PC-9 (cell line): ENCODE measurements around the gene TUBD1. TPM values are rescaled to one million over a fixed set of nuclear protein-coding genes. Genes with fewer than 3 reads are reported as not detected.
A peak's percentile ranks its signal among the peaks of the same experiment; 100 is the strongest.

Experiments
- BruUV-seq: library from RNA; stranded (reverse); fragments of 400-500 nt; replicated peaks from 2 replicates; lab custom pipeline; 2021; lab: Mats Ljungman, UMichigan
- CTCF ChIA-PET: fragments of 300-600 bp; sonication (Branson Sonifier 250); formaldehyde crosslinking; loops from one replicate; lab custom pipeline; 2022; ENCODE audit warnings: antibody characterized with exemption; lab: Charles Lee
- POLR2A ChIA-PET: fragments of 300-600 bp; sonication (Branson Sonifier 250); formaldehyde crosslinking; loops from one replicate; lab custom pipeline; 2022; ENCODE audit warnings: antibody characterized with exemption; ENCODE audit not compliant: unreplicated experiment; lab: Charles Lee
- DNase-seq, 2 experiments: peaks; one replicate each; pipeline versions ENCODE4 v3.0.0 to v3.0.0-alpha.2; 2015 to 2022; ENCODE audit warnings: mixed read lengths in 1 of 2
- H2AFZ ChIP-seq: fragments of 200-600 bp; sonication (generic); 2 replicates; pipeline ENCODE4 v1.8.1; 2017; ENCODE audit warnings: antibody characterized with exemption
- H3F3A ChIP-seq: fragments of 200-600 bp; sonication (generic); 2 replicates; pipeline ENCODE4 v1.8.1; 2017; ENCODE audit warnings: antibody characterized with exemption, mild to moderate bottlenecking, low read depth; ENCODE audit not compliant: insufficient read depth
- H3K27ac ChIP-seq: fragments of 200-600 bp; sonication (generic); 2 replicates; pipeline ENCODE4 v1.6.1; 2016; ENCODE audit warnings: mixed run types
- H3K27me3 ChIP-seq: fragments of 200-600 bp; sonication (generic); 2 replicates; pipeline ENCODE4 v1.6.1; 2016; ENCODE audit warnings: low read depth, mixed run types; ENCODE audit not compliant: insufficient read depth
- H3K36me3 ChIP-seq: fragments of 200-600 bp; sonication (generic); 2 replicates; pipeline ENCODE4 v1.6.1; 2016; ENCODE audit warnings: low read depth, mixed run types
- H3K4me1 ChIP-seq: fragments of 200-600 bp; sonication (generic); replicated peaks from 2 replicates; pipeline ENCODE4 v1.6.1; 2016; ENCODE audit warnings: mixed run types; ENCODE audit not compliant: insufficient read depth
- H3K4me2 ChIP-seq: fragments of 200-600 bp; sonication (generic); 2 replicates; pipeline ENCODE4 v1.6.1; 2017; ENCODE audit warnings: mixed run types
- H3K4me3 ChIP-seq: fragments of 200-600 bp; sonication (generic); 2 replicates; pipeline ENCODE4 v1.6.1; 2016; ENCODE audit warnings: mixed run types
- H3K79me2 ChIP-seq: fragments of 200-600 bp; sonication (generic); 2 replicates; pipeline ENCODE4 v1.6.1; 2017; ENCODE audit warnings: low read depth, mixed run types
- H3K9me2 ChIP-seq: fragments of 200-600 bp; sonication (generic); 2 replicates; pipeline ENCODE4 v1.8.1; 2017; ENCODE audit warnings: mild to moderate bottlenecking; ENCODE audit not compliant: insufficient read depth
- H3K9me3 ChIP-seq: fragments of 200-600 bp; sonication (generic); 2 replicates; pipeline ENCODE4 v1.8.1; 2016; ENCODE audit warnings: low read depth; ENCODE audit not compliant: insufficient read depth
- H4K20me1 ChIP-seq: fragments of 200-600 bp; sonication (generic); 2 replicates; pipeline ENCODE4 v1.8.1; 2017; ENCODE audit not compliant: insufficient read depth
- EZH2 ChIP-seq: fragments of 200-600 bp; sonication (generic); IDR thresholded peaks from 2 replicates; pipeline ENCODE4 v1.8.0; 2017; ENCODE audit warnings: antibody characterized with exemption, low read depth
- intact Hi-C: fragments of 100-400 bp; cut with micrococcal nuclease; formaldehyde crosslinking; loops from one replicate; pipeline ENCODE4 v1.10.0; 2022; ENCODE audit not compliant: unreplicated experiment
- total RNA-seq: library from RNA; stranded (reverse); gene quantifications from 2 replicates; pipeline ENCODE4 v1.2.3, GENCODE V29; 2021
- TF ChIP-seq, protein P1 (sequence below): fragments of 200-600 bp; sonication (generic); conservative IDR thresholded peaks from 2 replicates; pipeline ENCODE4 v1.6.1; 2017; ENCODE audit warnings: mixed run types, antibody characterized with exemption, mild to moderate bottlenecking, moderate library complexity

TUBD1 gene
- total RNA-seq, 1 experiment from 2014 or later: 13.5 TPM

DNA sequence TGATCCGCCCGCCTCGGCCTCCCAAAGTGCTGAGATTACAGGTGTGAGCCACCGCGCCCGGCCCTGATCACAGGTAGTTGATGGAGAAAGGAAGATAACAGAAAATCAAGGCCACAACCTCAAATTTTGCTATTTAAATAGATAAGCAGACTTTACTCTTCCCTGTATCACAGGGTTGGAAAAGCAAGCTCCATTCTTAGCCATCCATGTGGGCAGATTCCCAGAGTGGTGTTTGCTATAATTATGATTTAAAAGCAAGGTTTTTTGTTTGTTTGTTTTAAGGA, 44.4 kb downstream of the TUBD1 start:
- H3K9me2 ChIP-seq: no peaks in the 10 kb centered on the region
- ChIA-PET CTCF (no interaction called here), POLR2A (interaction anchor here (0.5 to 0.9 kb wide), 5 partner anchors 9 to 1988 kb away, joined by 3 to 8 read pairs (median 6); no protein-coding TSS in a partner anchor)
- no peak overlapping the region; the same call in 1 of the 2 replicates for H3K4me3 ChIP-seq
- no TSS peak for BruUV-seq
- intact Hi-C loops: no loop called here
- peak overlapping the region; percentile 99 for H3K27ac ChIP-seq
- H3K79me2 ChIP-seq: peaks cover 17% of the 10 kb centered on the region
- peak overlapping the region; percentile 79 for H3K4me2 ChIP-seq
- TF ChIP-seq, protein P1, sequence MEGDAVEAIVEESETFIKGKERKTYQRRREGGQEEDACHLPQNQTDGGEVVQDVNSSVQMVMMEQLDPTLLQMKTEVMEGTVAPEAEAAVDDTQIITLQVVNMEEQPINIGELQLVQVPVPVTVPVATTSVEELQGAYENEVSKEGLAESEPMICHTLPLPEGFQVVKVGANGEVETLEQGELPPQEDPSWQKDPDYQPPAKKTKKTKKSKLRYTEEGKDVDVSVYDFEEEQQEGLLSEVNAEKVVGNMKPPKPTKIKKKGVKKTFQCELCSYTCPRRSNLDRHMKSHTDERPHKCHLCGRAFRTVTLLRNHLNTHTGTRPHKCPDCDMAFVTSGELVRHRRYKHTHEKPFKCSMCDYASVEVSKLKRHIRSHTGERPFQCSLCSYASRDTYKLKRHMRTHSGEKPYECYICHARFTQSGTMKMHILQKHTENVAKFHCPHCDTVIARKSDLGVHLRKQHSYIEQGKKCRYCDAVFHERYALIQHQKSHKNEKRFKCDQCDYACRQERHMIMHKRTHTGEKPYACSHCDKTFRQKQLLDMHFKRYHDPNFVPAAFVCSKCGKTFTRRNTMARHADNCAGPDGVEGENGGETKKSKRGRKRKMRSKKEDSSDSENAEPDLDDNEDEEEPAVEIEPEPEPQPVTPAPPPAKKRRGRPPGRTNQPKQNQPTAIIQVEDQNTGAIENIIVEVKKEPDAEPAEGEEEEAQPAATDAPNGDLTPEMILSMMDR: no peak
- TF ChIP-seq EZH2: no peak
- H4K20me1 ChIP-seq: no peaks in the 10 kb centered on the region
- H2AFZ ChIP-seq: no peak overlapping the region
- no peaks in the 10 kb centered on the region for H3K27me3 ChIP-seq
- peaks cover 85% of the 10 kb centered on the region for H3K4me1 ChIP-seq
- no peaks in the 10 kb centered on the region for H3K9me3 ChIP-seq
- no peak for DNase-seq
- H3F3A ChIP-seq: peaks cover 83% of the 10 kb centered on the region
- no peaks in the 10 kb centered on the region for H3K36me3 ChIP-seq

DNA sequence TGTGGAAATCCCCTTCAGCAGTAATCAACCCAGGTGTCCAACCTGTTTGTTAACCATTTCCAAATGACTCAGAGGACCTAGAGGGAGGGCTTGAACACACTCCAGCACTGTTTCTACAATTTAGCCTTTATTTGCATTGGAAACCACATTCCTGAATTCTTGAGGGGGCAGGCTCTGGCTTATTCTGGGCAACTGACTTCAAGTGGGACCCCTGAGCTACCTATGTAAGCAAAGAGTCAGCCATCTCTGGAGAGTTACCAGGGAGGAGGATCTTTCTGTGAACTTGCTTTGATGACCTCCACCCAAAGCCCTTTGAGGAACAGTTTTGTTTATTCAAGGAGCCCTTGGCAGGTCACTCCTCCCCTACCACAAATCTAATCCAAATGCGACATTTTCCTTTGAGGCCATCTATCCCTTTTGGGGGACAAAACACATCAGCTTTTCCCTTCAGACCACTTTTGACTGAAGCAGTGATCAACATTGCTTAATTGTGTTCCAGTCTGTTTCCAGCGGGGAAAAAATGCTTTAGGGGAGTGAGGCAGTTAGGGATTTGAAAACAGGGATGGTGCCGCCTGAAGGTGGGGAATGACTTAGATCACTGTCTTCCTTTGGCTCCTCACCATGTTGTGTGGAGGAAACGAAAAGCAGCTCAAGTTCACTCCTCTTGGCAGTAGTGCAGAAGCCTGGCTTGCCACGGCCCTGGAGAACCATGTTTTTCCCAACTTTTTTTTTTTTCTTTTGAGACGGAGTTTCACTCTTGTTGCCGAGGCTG, 46.2 kb downstream of the TUBD1 start:
- H3F3A ChIP-seq: peaks cover 85% of the 10 kb centered on the region
- H3K9me3 ChIP-seq: no peaks in the 10 kb centered on the region
- H3K4me3 ChIP-seq: peak overlapping the region; percentile 46; the same call in 1 of the 2 replicates
- H3K4me1 ChIP-seq: peaks cover 76% of the 10 kb centered on the region
- no peak for TF ChIP-seq EZH2
- TF ChIP-seq, protein P1: no peak
- H4K20me1 ChIP-seq: no peaks in the 10 kb centered on the region
- peak overlapping the region; percentile 99 for H3K27ac ChIP-seq
- POLR2A ChIA-PET: interaction anchor here (0.6 to 1.6 kb wide), 4 partner anchors 10 to 92 kb away, joined by 3 to 37 read pairs (median 14); no protein-coding TSS in a partner anchor
- H2AFZ ChIP-seq: no peak overlapping the region
- H3K27me3 ChIP-seq: no peaks in the 10 kb centered on the region
- BruUV-seq: no TSS peak
- H3K9me2 ChIP-seq: no peaks in the 10 kb centered on the region
- peak overlapping the region; percentile 79 for H3K4me2 ChIP-seq
- CTCF ChIA-PET: interaction anchor here (0.5 to 2.7 kb wide), 2 partner anchors 13 to 30 kb away, joined by 6 to 9 read pairs; no protein-coding TSS in a partner anchor
- peaks cover 28% of the 10 kb centered on the region for H3K79me2 ChIP-seq
- DNase-seq: peak; percentile 75 to 100
- intact Hi-C loops: loop anchor here (2.0 kb wide), 1 partner anchor 46 kb away; the partner anchor contains the start of genes RPS6KB1 and TUBD1
- peaks cover 6% of the 10 kb centered on the region for H3K36me3 ChIP-seq

DNA sequence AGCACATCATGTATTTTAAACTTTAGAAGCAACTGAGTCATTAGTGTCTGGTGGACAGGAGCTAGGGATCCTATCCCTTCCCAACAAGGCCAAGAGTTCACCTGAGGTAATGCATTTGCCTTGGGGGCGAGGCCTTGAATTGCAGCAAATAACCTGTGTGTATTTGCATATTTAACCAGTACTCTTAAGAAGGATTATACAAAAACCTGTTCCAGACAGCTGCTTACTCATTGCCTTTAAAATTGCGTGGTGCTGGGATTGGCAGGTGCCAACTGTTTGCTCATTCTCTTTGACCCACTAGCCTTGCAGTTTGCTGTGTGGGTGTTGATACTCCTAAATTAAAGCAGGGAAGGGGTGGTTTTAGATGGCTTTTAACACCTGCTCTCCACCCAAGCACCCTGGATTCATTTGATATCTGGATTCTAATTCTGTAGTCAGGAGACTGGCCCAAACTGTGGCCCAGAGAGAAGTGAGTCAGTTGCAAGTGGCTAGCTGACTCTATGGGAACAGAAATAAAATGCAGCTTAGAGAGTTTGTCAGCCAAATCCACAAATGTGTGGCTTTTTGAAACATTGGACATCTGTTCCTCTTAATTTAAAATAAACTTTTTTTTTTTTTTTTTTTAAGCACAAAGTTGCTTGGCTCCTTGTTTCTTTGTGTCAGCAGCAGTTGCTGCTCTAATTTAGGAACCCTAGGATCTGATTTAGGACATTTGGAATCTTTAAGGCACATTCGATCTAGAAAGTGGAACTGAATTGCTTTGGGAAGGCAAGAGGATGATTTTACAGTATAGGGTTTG, 46.9 kb downstream of the TUBD1 start:
- peak; percentile 84 to 100 for DNase-seq
- no peaks in the 10 kb centered on the region for H3K9me3 ChIP-seq
- H3K79me2 ChIP-seq: peaks cover 36% of the 10 kb centered on the region
- no peak for TF ChIP-seq EZH2
- TF ChIP-seq, protein P1: peak; percentile 34; the same call in 1 of the 2 replicates
- POLR2A ChIA-PET: interaction anchor here (0.5 to 1.6 kb wide), 8 partner anchors 8 to 137 kb away, joined by 3 to 37 read pairs (median 6); no protein-coding TSS in a partner anchor
- peaks cover 73% of the 10 kb centered on the region for H3K4me1 ChIP-seq
- H3K4me3 ChIP-seq: peak overlapping the region; percentile 46; the same call in 1 of the 2 replicates
- H4K20me1 ChIP-seq: peaks cover 5% of the 10 kb centered on the region
- peak overlapping the region; percentile 79 for H3K4me2 ChIP-seq
- BruUV-seq: TSS peak; percentile 5
- no peaks in the 10 kb centered on the region for H3K9me2 ChIP-seq
- CTCF ChIA-PET: interaction anchor here (0.5 to 2.7 kb wide), 2 partner anchors 14 to 31 kb away, joined by 6 to 9 read pairs; no protein-coding TSS in a partner anchor
- H3F3A ChIP-seq: peaks cover 91% of the 10 kb centered on the region
- no peak overlapping the region for H2AFZ ChIP-seq
- peaks cover 14% of the 10 kb centered on the region for H3K36me3 ChIP-seq
- intact Hi-C loops: loop anchor here (2.0 kb wide), 3 partner anchors 13 to 59 kb away; partner anchors contain the start of genes RPS6KB1 and TUBD1
- peak overlapping the region; percentile 99 for H3K27ac ChIP-seq
- no peaks in the 10 kb centered on the region for H3K27me3 ChIP-seq
